ENCODE results near the gene PLAAT4.

Gene PLAAT4

DNA sequence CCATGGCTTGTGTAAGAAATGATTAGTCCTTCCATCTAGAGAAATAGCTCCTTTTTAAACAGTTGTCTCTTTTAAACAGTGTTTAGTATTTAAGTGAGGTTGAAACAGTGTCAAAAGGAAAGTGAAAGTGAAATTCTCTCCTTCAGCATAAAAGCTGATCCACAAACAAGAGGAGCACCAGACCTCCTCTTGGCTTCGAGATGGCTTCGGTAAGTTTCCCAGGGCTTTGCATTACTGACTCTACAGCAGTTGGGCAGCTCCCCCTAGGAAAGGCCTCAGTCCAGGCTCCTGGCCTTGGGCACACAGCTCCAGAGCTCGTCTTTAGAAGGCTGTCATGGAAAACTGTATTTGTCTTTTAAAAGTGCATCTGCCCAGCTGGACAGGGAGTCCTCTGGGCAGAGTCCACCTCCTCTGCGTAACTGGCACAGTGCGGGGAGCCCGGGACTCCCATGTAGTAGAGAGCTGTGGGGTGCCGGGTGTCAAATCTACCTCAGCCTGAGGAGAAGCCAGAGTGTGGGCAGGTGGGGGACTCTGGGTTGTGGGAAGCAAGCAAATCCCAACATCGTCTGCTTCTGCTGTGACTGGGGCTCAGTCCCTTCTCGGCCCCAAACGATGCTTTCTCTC is at the start of gene PLAAT4:
Gene PLAAT4, plus strand, starts transcription at position 140 of the 624 bp plus-strand sequence. Its CDS starts 61 bp downstream, at position 201.
- DNase-seq, result peak in 35 of 51 donors; percentile 18 to 91 (median 53)

DNA sequence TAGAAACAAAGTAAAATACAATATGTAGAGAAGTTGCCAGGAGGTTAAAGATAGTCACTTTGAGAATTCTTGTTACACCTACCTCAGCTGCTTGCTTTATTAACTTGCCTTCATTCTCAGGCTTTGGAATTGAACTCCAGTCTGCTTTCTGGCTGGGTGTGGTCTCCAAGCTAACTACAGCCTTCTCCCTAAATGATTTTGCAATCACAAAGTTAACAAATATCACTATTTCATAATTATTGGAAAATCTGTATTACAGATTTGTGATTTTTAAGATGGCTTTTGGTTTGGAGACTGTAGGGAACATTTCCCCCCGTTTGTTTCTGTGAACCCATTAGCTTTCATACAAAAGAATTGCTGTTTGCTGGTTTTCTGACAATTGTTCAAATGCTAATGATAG is 47.8 kb upstream of the PLAAT4 start:
- DNase-seq, result no peak

- DNase-seq, result no peak
Observed at GRCh38 chr11:63489879-63490278, 46.7 kb upstream of the PLAAT4 start.

DNA sequence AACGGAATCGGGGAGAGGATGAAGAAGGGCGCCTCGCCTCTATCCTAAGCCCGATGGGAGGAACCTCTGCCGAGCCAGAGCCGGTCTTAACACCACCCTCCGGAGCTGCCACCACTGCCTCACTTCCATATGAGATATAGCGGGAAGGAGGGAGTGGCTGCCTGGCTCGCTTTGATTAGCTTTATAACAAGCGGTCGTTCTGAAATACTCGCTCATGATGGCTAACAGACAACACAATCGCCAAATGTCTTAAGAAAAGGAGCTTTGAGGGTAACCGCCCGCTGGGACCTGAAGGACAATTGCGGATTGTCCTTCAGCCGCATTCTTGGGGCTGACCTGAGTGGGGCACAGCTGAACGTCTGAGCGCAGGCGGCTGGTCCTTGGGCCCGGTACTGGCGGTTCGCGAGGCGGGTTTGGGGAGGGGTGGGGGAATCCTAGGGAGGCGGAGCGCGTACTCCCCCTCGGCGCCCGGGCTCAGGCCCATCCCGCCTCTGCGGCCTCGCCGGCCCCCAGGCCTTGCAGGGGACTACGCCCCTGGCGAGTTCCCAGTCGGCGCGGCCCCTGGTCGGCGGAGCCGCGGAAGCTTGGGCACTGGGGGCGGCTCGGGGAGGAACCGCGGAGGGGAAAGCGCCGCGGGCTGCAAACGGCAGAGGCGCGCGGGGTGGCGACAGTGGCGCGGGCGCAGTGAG is 45.9 kb upstream of the PLAAT4 start, which contains the start of gene PLAAT5:
Gene PLAAT5, minus strand, starts transcription at position 617 of the 689 bp plus-strand sequence. Its CDS starts 133 bp downstream, at position 484.
- peak in 17 of 51 donors; percentile 20 to 77 (median 53) for DNase-seq

DNA sequence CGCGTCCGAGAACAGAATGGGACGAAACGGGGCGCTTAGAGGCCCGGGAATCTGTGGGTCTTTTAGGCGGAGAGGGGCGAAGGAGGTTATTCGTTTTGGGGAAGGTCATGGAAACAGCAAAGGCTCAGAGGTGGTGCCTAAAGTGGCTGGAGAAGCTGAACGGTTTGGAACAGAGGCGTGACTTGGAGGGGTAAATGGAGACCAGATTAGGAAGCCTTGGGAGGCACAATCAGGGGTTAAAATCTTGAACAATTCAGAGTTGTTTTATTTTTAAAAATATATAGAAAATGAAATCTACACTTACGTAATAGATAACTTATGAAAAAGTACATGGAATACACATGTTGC is 45.4 kb upstream of the PLAAT4 start:
- DNase-seq, result no peak

DNA sequence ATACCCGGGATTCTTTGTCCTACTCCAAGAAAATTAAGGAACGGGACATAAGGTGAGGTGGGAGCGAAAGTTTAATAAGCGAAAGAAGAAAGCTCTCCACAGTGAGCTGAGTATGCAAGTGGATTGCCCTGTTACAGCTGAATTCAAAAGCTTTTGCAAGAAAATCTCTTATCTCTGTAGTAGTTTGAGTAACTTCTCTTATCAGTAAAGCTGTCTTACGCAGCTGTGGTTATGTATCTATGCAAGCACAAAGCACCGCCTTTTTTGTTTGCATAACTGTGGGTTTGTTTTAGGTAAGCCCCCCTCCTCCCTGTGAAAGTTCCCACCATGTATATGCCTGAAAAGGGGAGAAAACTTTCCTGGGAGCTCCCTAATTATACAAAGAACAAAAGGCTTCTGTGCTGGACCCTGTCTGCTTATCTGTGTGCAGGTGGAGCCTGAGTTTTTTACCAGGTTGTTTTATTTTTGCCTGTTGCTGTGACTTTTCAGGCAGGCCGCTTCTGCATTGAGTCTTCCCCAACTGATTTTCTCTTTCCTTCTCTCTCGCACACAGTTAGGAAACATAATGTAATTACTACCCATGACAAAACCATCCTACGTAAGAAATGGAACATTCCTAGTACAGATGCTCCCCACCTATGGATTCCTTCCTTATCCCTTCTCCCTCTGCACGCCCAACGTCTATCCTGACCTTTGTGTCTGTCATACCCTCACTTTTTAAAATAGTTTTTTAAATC is 44.8 kb upstream of the PLAAT4 start:
- DNase-seq, result no peak

GRCh38 chr11:63492441-63492840 is 44.2 kb upstream of the PLAAT4 start:
- no peak for DNase-seq

- no peak for DNase-seq
Observed at GRCh38 chr11:63493127-63493526, 43.5 kb upstream of the PLAAT4 start.

GRCh38 chr11:63494975-63495374 is 41.6 kb upstream of the PLAAT4 start:
- DNase-seq, result no peak

DNA sequence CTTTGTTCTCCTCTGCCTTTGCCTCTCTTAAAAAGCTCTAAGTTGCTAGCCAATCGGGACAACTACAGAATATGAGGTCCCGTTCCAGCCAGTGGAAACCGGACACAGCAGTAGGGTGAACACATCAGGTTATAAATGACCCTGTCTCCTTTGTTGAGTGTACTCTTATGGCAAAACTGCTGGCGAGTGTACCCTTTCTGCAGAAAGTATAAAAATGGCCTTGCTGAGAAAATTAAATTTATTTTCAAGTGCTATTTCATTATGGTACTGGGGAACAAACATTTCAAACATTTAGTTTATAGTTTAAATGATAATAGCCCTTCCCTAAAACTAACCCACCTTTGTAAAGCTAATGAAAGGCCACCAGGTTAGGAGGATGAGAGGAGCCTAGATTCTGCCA is 36.7 kb upstream of the PLAAT4 start:
- no peak for DNase-seq

DNA sequence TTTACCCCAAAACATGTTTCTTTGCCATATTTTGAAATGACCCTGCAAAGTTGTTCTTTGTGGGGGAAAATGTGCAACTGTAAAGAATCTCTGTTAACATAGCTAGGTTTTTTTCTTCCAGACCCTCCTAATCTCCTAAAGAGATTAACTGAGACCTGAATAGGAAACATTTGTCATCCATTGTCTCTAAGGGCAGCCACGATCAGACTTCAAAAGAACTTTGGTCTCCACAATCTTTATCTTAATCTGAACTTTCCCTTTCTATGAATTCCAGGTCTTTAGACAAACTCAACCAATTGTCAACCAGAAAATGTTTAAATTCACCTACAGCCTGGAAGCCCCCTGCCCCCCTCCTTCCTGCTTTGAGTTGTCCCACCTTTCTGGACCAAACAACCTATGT is 35.4 kb upstream of the PLAAT4 start:
- DNase-seq, result no peak

DNA sequence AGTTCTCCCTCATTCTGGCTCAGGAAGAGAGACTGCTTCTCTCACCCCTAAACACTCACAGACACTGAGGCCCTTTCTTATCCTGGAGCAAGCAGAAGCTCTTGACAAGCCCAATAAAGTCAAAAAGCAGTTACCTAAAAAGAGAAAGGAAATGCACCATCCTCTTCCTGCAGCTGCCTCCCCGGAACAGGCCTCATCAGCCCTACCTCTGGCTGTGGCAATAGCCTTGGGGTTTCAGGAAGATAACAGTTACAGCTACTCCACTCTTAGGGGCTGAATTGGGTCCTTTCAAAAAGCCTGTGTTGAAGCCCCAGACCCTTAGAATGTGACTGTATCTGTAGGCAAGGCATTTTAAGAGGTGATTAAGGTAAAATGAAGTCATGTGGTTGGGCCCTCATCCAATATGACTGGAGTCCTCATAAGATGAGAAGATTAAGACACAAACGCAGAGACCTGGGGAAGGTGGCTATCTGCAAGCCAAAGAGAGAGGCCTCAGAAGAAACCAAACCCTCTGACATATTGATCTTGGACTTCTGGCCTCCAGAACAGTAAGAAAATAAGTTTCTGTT is 34.3 kb upstream of the PLAAT4 start:
- DNase-seq, result no peak

DNA sequence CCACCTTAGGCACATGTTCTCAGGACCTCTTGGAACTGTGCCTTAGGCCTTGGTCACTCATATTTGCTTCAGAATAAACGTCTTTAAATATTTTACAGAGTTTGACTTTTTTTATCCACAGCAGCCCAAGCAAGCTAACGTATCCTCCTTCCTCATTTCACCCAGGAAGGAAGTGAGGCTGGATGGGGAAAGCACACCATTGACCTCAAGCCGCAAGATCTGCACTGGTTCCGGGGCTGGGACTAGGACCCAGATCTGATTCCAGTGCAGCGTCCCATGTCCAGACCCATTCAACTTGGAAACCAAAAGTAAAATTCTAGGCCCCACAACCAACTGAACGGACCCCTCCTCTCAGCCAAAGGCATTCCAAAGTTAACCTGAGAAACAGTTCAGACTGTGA is 33.1 kb upstream of the PLAAT4 start:
- DNase-seq, result no peak

DNA sequence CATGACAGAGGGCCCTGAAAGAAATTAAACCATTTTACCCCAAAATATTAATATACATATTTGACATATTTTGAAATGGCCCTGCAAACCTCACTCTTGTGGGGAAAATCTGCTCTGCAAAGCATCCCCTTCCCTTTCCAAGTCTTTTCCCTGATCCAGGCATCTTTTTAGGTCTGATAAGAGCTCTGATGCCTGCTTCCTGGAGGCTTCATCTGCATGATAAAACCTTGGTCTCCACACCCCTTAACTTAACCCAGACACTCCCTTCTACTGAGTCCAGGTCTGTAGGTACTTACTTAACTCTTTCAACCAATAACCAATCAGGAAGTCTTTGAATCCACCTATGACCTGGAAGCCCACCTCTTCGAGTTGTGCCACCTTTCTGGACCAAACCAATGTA is 32.6 kb upstream of the PLAAT4 start:
- DNase-seq, result no peak

GRCh38 chr11:63504933-63505586 is 31.5 kb upstream of the PLAAT4 start:
- peak in 12 of 51 donors; percentile 10 to 66 (median 28) for DNase-seq

GRCh38 chr11:63505857-63506528 is 30.6 kb upstream of the PLAAT4 start, which contains the start of gene LGALS12:
Gene LGALS12, plus strand, starts transcription at chr11:63506084. Its CDS starts 375 bp downstream, at chr11:63506459.
- DNase-seq, result no peak

DNA sequence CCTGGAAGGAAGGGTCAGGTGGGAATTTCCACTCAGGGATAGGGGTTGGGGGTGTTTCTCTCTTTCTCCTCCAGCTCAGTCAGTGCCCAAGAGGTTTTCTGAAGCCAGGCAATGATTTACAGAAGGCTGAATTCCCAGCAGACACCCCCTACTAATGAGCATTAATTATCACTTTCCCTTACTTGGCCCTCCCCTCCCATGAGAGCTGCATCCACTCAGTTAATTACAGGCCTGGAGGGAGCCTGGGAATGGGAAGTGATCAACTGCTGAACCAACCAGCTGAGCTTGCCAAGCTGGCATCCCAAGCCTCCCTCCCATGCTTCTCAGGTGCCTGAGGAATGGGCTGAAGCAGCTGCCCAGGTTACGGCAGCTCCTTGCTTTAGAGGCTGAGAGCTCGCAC is 29.7 kb upstream of the PLAAT4 start:
- no peak for DNase-seq

DNA sequence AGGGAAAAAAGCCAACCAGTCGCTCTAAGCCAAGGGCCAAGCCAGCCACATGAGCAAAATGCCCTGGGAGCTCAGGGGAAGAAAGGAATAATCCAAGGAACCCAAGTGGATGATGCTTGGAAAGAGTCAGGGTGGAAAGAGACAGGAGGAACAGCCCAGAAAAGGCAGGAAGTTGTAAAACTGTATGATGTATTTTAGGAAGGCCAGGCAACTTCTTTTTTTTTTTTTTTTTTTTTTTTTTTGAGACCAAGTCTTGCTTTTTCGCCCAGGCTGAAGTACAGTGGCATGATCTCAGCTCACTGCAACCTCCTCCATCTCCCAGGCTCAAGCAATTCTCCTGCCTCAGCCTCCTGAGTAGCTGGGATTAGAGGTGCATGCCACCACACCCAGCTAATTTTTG is 29.1 kb upstream of the PLAAT4 start:
- no peak for DNase-seq

DNA sequence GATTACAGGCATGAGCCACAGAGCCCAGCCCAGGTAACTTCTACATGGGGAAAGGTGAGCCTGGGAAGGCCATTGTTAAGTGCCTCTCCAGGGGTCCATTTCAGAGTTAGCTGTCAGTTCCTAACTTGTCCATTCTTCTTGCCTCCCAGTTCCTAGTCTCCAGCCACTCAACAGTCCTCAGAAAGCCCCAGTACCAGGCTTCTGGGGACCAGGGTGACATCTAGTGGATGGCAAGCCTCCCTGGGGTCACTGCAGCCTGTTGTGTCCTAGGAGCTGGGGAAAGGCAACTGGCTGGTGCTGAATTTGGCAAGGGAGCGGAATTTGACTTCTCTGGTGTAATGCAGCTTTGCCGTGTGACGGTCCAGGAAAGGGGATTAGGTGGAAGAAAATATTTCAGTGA is 28.6 kb upstream of the PLAAT4 start:
- peak in 35 of 51 donors; percentile 19 to 82 (median 57) for DNase-seq

DNA sequence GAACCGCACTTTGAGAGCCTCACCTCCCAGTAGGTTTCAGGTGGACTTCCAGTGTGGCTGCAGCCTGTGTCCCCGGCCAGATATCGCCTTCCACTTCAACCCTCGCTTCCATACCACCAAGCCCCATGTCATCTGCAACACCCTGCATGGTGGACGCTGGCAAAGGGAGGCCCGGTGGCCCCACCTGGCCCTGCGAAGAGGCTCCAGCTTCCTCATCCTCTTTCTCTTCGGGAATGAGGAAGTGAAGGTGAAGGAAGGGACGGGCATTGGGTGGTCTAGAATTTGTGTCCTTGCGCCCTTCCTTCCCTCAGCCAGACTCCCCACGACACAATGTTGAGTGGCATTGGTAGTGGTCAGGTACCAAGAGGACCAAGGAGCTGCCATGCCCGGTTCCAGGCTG is 27.9 kb upstream of the PLAAT4 start:
- no peak for DNase-seq
